Esophagus muscularis mucosa (tissue), 4 donors: ENCODE measurements around the gene PPME1. TPM values are rescaled to one million over a fixed set of nuclear protein-coding genes. Genes with fewer than 3 reads are reported as not detected.

Source experiments
- DNase-seq: peaks from one replicate; pipeline ENCODE4 v3.0.0-alpha.2; 2017; ENCODE audit errors: extremely low spot score
- H3K27ac ChIP-seq, 4 donors: fragments of 200-600 bp; sonication (generic); replicated peaks in 1 of 4; 1 replicate in 3 of 4; 2 replicates in 1 of 4; pipeline ENCODE4 v1.5.1; 2016 to 2019; ENCODE audit warnings: mild to moderate bottlenecking in 1 of 4
- H3K27me3 ChIP-seq, 4 donors: fragments of 200-600 bp; sonication (generic); one replicate each; pipeline versions ENCODE4 v1.5.1 to v1.6.0; 2016 to 2019
- H3K36me3 ChIP-seq, 4 donors: fragments of 200-600 bp; sonication (generic); one replicate each; pipeline ENCODE4 v1.5.1; 2016 to 2019
- H3K4me1 ChIP-seq, 4 donors: fragments of 200-600 bp; sonication (generic); one replicate each; pipeline ENCODE4 v1.5.1; 2016 to 2019
- H3K4me3 ChIP-seq, 4 donors: fragments of 200-600 bp; sonication (generic); 1 replicate in 2 of 4; 2 replicates in 2 of 4; pipeline ENCODE4 v1.5.1; 2016 to 2019; ENCODE audit warnings: mild to moderate bottlenecking in 4 of 4, moderate library complexity in 1 of 4
- H3K9me3 ChIP-seq, 4 donors: fragments of 200-600 bp; sonication (generic); 1 replicate in 3 of 4; 2 replicates in 1 of 4; pipeline ENCODE4 v1.5.1; 2016 to 2019
- EP300 ChIP-seq: sonication (generic); formaldehyde crosslinking; IDR thresholded peaks from one replicate; pipeline ENCODE4 v1.6.1; 2017; ENCODE audit warnings: antibody characterized with exemption
- POLR2A ChIP-seq: fragments of 450-650 bp; IDR thresholded peaks from one replicate; pipeline ENCODE4 v1.6.1; 2017; ENCODE audit warnings: antibody characterized with exemption, moderate library complexity, mild to moderate bottlenecking, low read depth
- POLR2AphosphoS5 ChIP-seq, 2 donors: sonication (generic); formaldehyde crosslinking; IDR thresholded peaks; one replicate each; pipeline ENCODE4 v1.6.1; 2017; ENCODE audit warnings: antibody characterized with exemption in 2 of 2
- WGBS: methylation state at CpG from one replicate; pipeline ENCODE4 v1.1.5; 2018; 5-methylcytosine and 5-hydroxymethylcytosine counted together
- intact Hi-C: fragments of 100-400 bp; cut with DNase I; formaldehyde crosslinking; loops from one replicate; pipeline ENCODE4 v1.15.1; 2023
- total RNA-seq, 4 donors: library from RNA; depleted of rRNA; stranded (reverse); fragments of >200 nt; gene quantifications; one replicate each; pipeline versions ENCODE4 v1.1.0 to v1.2.1, GENCODE V29; 2016
- TF ChIP-seq, protein P1 (sequence below), 3 experiments: fragments of 200-600 bp in 2 of 3; fragments of 450-650 bp in 1 of 3; sonication (generic) in 2 of 3; IDR thresholded peaks; one replicate each; pipeline ENCODE4 v1.5.1; 2017 to 2019; ENCODE audit warnings: antibody characterized with exemption in 3 of 3, mild to moderate bottlenecking in 2 of 3, moderate library complexity in 1 of 3

Gene PPME1
- total RNA-seq, 4 donors from 2014 or later = 25.3 to 45.2 (median 31.0) TPM

GRCh38 chr11:74220376-74220775 lies 49.3 kb downstream of the PPME1 start:
- Histone ChIP-seq H3K36me3 (peaks cover 0 to 3% (median 0%) of the 10 kb centered on the region in 4 donors), H3K27ac (no peak overlapping the region), H3K27me3 (no peaks in the 10 kb centered on the region), H3K4me3 (no peak overlapping the region), H3K9me3 (no peaks in the 10 kb centered on the region), H3K4me1 (no peaks in the 10 kb centered on the region)
- DNase-seq = no peak
- WGBS = 100% methylated on average over 1 of the region's 1 CpG
- TF ChIP-seq POLR2AphosphoS5 (IDR thresholded peaks at IDR 0.05) (no peak), EP300 (no peak), POLR2A (no peak)
- TF ChIP-seq, protein P1, sequence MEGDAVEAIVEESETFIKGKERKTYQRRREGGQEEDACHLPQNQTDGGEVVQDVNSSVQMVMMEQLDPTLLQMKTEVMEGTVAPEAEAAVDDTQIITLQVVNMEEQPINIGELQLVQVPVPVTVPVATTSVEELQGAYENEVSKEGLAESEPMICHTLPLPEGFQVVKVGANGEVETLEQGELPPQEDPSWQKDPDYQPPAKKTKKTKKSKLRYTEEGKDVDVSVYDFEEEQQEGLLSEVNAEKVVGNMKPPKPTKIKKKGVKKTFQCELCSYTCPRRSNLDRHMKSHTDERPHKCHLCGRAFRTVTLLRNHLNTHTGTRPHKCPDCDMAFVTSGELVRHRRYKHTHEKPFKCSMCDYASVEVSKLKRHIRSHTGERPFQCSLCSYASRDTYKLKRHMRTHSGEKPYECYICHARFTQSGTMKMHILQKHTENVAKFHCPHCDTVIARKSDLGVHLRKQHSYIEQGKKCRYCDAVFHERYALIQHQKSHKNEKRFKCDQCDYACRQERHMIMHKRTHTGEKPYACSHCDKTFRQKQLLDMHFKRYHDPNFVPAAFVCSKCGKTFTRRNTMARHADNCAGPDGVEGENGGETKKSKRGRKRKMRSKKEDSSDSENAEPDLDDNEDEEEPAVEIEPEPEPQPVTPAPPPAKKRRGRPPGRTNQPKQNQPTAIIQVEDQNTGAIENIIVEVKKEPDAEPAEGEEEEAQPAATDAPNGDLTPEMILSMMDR (IDR thresholded peaks at IDR 0.05) = no peak
- intact Hi-C loops = no loop called here

DNA sequence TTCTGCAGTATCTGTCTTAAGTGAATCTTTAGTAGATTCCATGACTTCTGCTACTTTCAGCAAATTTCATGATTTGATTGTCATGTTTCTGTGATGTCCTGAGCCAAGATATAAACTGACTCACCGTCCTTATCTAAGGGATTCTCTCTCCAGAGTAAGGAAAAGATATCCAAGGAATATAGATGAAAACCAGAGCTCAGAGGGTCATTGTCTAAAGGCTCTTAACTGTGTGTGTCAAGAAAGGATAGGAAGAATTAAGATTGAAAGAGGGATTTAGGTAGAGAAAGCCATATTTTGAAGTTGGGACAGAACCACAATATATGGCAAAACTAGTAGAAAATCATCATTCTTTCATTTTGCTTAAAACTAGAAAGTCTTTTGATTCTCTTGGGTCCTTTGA lies 50.7 kb downstream of the PPME1 start:
- H3K27ac ChIP-seq = no peak overlapping the region
- no peak for DNase-seq
- no peaks in the 10 kb centered on the region for H3K9me3 ChIP-seq
- peaks cover 0 to 8% (median 0%) of the 10 kb centered on the region in 4 donors for H3K36me3 ChIP-seq
- intact Hi-C loops = no loop called here
- no peaks in the 10 kb centered on the region for H3K4me1 ChIP-seq
- H3K4me3 ChIP-seq = no peak overlapping the region
- no peak for TF ChIP-seq EP300
- TF ChIP-seq, protein P1 (IDR thresholded peaks at IDR 0.05) = no peak
- no peak for TF ChIP-seq POLR2AphosphoS5 (IDR thresholded peaks at IDR 0.05)
- TF ChIP-seq POLR2A = no peak
- 52% methylated on average over 1 of the region's 1 CpG for WGBS
- H3K27me3 ChIP-seq = no peaks in the 10 kb centered on the region

DNA sequence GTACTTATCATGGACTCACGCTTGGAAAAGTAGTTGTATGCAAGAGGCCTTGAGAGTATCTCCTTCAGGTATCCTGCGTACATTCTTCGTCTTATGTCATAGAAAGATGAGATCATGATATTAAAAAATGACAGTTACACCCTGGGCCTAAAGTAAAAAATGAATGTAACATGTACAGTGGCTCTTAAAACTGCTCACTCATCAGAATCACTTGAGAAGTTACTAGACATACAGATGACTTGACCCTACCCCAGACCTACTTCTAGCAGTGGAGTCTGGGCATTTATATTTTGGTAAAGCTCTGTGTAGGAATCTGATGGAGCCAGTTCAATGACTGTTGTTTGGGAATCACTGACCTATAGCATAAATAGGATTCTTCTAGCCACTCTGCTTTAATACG lies 54.5 kb downstream of the PPME1 start:
- peaks cover 6 to 18% (median 7%) of the 10 kb centered on the region in 4 donors for H3K36me3 ChIP-seq
- TF ChIP-seq, protein P1 (IDR thresholded peaks at IDR 0.05) = no peak
- H3K4me3 ChIP-seq = no peak overlapping the region
- H3K4me1 ChIP-seq = no peaks in the 10 kb centered on the region
- no peak for DNase-seq
- H3K27ac ChIP-seq = no peak overlapping the region
- intact Hi-C loops = no loop called here
- no peaks in the 10 kb centered on the region for H3K9me3 ChIP-seq
- H3K27me3 ChIP-seq = no peaks in the 10 kb centered on the region
- WGBS = 96% methylated on average over 4 of the region's 4 CpGs

- H3K27ac ChIP-seq = no peak overlapping the region
- H3K36me3 ChIP-seq = peaks cover 17 to 32% (median 18%) of the 10 kb centered on the region in 4 donors
- no peak for DNase-seq
- 56% methylated on average over 2 of the region's 2 CpGs for WGBS
- H3K4me3 ChIP-seq = no peak overlapping the region
- TF ChIP-seq, protein P1 (IDR thresholded peaks at IDR 0.05) = no peak
- TF ChIP-seq EP300 (no peak), POLR2A (no peak), POLR2AphosphoS5 (IDR thresholded peaks at IDR 0.05) (no peak)
- no peaks in the 10 kb centered on the region for H3K4me1 ChIP-seq
- intact Hi-C loops = no loop called here
- no peaks in the 10 kb centered on the region for H3K27me3 ChIP-seq
- no peaks in the 10 kb centered on the region for H3K9me3 ChIP-seq
These were observed 55.8 kb downstream of the PPME1 start for GRCh38 chr11:74226907-74227306.

DNA sequence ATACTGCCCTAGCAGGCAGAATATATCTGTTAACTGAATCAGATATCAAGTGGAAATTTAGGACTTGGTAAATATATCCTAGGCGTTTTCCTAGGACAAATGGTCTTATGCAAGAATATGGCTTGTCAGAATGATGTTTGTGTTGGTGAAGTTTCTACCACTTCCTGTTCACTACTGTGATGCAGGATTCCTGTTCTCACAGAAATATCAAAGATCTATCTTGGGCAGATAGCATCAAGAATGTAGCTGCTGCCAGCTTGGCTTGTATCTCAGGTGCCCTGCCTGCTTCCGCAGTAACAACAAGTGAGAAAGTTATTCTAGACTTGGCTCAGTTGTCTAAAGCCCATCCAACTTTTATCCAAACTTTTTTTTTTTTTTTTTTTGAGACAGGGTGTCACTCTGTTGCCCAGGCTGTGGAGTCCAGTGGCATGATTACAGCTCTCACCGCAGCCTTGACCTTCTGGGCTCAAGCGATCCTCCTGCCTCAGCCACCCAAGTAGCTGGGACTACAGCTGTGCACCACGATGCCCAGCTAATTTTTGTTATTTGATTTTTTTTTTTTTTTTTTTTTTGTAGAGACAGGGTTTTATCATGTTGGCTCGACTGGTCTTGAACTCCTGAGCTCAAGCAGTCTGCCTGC lies 61.3 kb downstream of the PPME1 start:
- H3K27me3 ChIP-seq = no peaks in the 10 kb centered on the region
- WGBS = 91% methylated on average over 6 of the region's 6 CpGs
- H3K36me3 ChIP-seq = peaks cover 31 to 63% (median 39%) of the 10 kb centered on the region in 4 donors
- no peaks in the 10 kb centered on the region for H3K4me1 ChIP-seq
- TF ChIP-seq, protein P1 (IDR thresholded peaks at IDR 0.05) = no peak
- TF ChIP-seq POLR2AphosphoS5 (IDR thresholded peaks at IDR 0.05) = no peak
- TF ChIP-seq POLR2A = no peak
- intact Hi-C loops = no loop called here
- no peak overlapping the region for H3K4me3 ChIP-seq
- no peak for DNase-seq
- no peak overlapping the region for H3K27ac ChIP-seq
- no peaks in the 10 kb centered on the region for H3K9me3 ChIP-seq
